Choroid plexus epithelial cell (primary cell): ENCODE results near the gene LCTL.

Experiments used
- DNase-seq: peaks from one replicate; pipeline ENCODE4 v3.0.0-alpha.2; 2010; ENCODE audit warnings: low read depth
- H3K4me3 ChIP-seq: 2 replicates; pipeline ENCODE4 v1.5.1; 2011; ENCODE audit warnings: low read depth, mild to moderate bottlenecking, control low read depth, low read length, moderate library complexity
- CTCF ChIP-seq: conservative IDR thresholded peaks from 2 replicates; pipeline ENCODE4 v1.5.1; 2011; ENCODE audit warnings: low read depth, mild to moderate bottlenecking, control low read depth, inconsistent platforms, low read length, moderate library complexity

LCTL gene

GRCh38 chr15:66598095-66598815, 32.5 kb upstream of the LCTL start:
- DNase-seq: no peak
- no peak overlapping the region for H3K4me3 ChIP-seq
- no peak for TF ChIP-seq CTCF

GRCh38 chr15:66595931-66596545, 30.2 kb upstream of the LCTL start:
- H3K4me3 ChIP-seq: no peak overlapping the region
- no peak for TF ChIP-seq CTCF
- peak; percentile 65 for DNase-seq

- TF ChIP-seq CTCF: no peak
- no peak overlapping the region for H3K4me3 ChIP-seq
- DNase-seq: no peak
Measured at GRCh38 chr15:66595332-66595731, 29.5 kb upstream of the LCTL start.

GRCh38 chr15:66594836-66595235, 29.0 kb upstream of the LCTL start:
- no peak overlapping the region for H3K4me3 ChIP-seq
- no peak for DNase-seq
- no peak for TF ChIP-seq CTCF

- TF ChIP-seq CTCF: no peak
Measured at GRCh38 chr15:66594344-66594743, 28.5 kb upstream of the LCTL start.

GRCh38 chr15:66593219-66593780, 27.5 kb upstream of the LCTL start:
- peak; percentile 9 for DNase-seq
- H3K4me3 ChIP-seq: no peak overlapping the region
- no peak for TF ChIP-seq CTCF

More at GRCh38 chr15:66594344-66594743, 28.5 kb upstream of the LCTL start:
- DNase-seq: no peak
- H3K4me3 ChIP-seq: no peak overlapping the region
